Upper lobe of left lung (tissue), 6 donors: Measurements from ENCODE around the gene CCM2. TPM values are rescaled to one million over a fixed set of nuclear protein-coding genes. Genes with fewer than 3 reads are reported as not detected.

ENCODE experiments used
- ATAC-seq, 2 donors: fragments of 200-7000 bp; cut with Tn5 transposase; one replicate each; pipeline ENCODE4 v1.9.1; 2022; ENCODE audit warnings: mild to moderate bottlenecking in 2 of 2, moderate library complexity in 2 of 2; ENCODE audit not compliant: low FRiP score in 2 of 2
- DNase-seq, 2 donors: peaks; one replicate each; pipeline ENCODE4 v3.0.0-alpha.2; 2019 to 2020
- H3K27ac ChIP-seq, 4 donors: fragments of 200-600 bp; sonication (generic); one replicate each; pipeline ENCODE4 v1.5.1; 2016 to 2019
- H3K27me3 ChIP-seq, 4 donors: fragments of 200-600 bp; sonication (generic); one replicate each; pipeline ENCODE4 v1.5.1; 2017 to 2019
- H3K36me3 ChIP-seq, 4 donors: fragments of 200-600 bp; sonication (generic); one replicate each; pipeline ENCODE4 v1.5.1; 2016 to 2019
- H3K4me1 ChIP-seq, 4 donors: fragments of 200-600 bp; sonication (generic); one replicate each; pipeline ENCODE4 v1.5.1; 2018 to 2019
- H3K4me3 ChIP-seq, 4 donors: fragments of 200-600 bp; sonication (generic); one replicate each; pipeline ENCODE4 v1.5.1; 2017 to 2019; ENCODE audit warnings: mild to moderate bottlenecking in 2 of 4, moderate library complexity in 1 of 4
- H3K9me3 ChIP-seq, 4 donors: fragments of 200-600 bp; sonication (generic); one replicate each; pipeline ENCODE4 v1.5.1; 2018 to 2019
- CTCF ChIP-seq, 6 experiments: fragments of 450-650 bp in 4 of 6; fragments of 200-600 bp in 2 of 6; sonication (generic) in 2 of 6; IDR thresholded peaks; one replicate each; pipeline ENCODE4 v1.5.1; 2016 to 2019; ENCODE audit warnings: antibody characterized with exemption in 6 of 6
- EP300 ChIP-seq, 4 donors: sonication (generic); formaldehyde crosslinking; IDR thresholded peaks; one replicate each; pipeline ENCODE4 v1.5.1; 2017; ENCODE audit warnings: antibody characterized with exemption in 4 of 4, control low read depth in 2 of 4
- POLR2A ChIP-seq, 4 donors: fragments of 450-650 bp; IDR thresholded peaks; one replicate each; pipeline ENCODE4 v1.5.1; 2016 to 2017; ENCODE audit warnings: antibody characterized with exemption in 4 of 4, mild to moderate bottlenecking in 2 of 4
- POLR2AphosphoS5 ChIP-seq, 2 donors: sonication (generic); formaldehyde crosslinking; IDR thresholded peaks; one replicate each; pipeline ENCODE4 v1.5.1; 2017; ENCODE audit warnings: antibody characterized with exemption in 2 of 2
- WGBS, 2 donors: methylation state at CpG; one replicate each; pipeline ENCODE4 v1.1.5; 2017 to 2018; 5-methylcytosine and 5-hydroxymethylcytosine counted together
- total RNA-seq, 6 donors: library from RNA; depleted of rRNA in 4 of 6; stranded (reverse); fragments of >200 nt in 4 of 6; gene quantifications; one replicate each; pipeline versions ENCODE4 v1.1.0 to v1.2.1, GENCODE V29; 2016 to 2021
- donor health status: DM: no; HTN: no; CAD: no; lungs with moderate emphysema.
- donor health status: DM: no; HTN: yes; CAD: no; lungs with severe emphysema.

Gene CCM2
- total RNA-seq, 6 donors from 2014 or later = 30.9 to 63.9 (median 46.8) TPM

- no peaks in the 10 kb centered on the region for H3K9me3 ChIP-seq
- no peak for DNase-seq
- peaks cover 0 to 14% (median 0%) of the 10 kb centered on the region in 4 donors for H3K36me3 ChIP-seq
- WGBS, 2 donors = 92% methylated on average over 6 of the region's 6 CpGs
- no peak for ATAC-seq
- no peak overlapping the region for H3K27ac ChIP-seq
- TF ChIP-seq POLR2A (IDR thresholded peaks at IDR 0.05) (no peak), CTCF (IDR thresholded peaks at IDR 0.05) (no peak)
- H3K27me3 ChIP-seq = no peaks in the 10 kb centered on the region
- H3K4me3 ChIP-seq = no peak overlapping the region
- H3K4me1 ChIP-seq = peaks cover 0 to 7% (median 0%) of the 10 kb centered on the region in 4 donors
These were observed 53.4 kb downstream of the CCM2 start for GRCh38 chr7:45053401-45053800.

- no peaks in the 10 kb centered on the region for H3K9me3 ChIP-seq
- H3K4me1 ChIP-seq = peaks cover 0 to 7% (median 0%) of the 10 kb centered on the region in 4 donors
- peaks cover 0 to 8% (median 0%) of the 10 kb centered on the region in 4 donors for H3K36me3 ChIP-seq
- no peak for TF ChIP-seq POLR2AphosphoS5 (IDR thresholded peaks at IDR 0.05)
- TF ChIP-seq EP300 (IDR thresholded peaks at IDR 0.05) = no peak
- no peak for TF ChIP-seq POLR2A (IDR thresholded peaks at IDR 0.05)
- no peak for TF ChIP-seq CTCF (IDR thresholded peaks at IDR 0.05)
- H3K27me3 ChIP-seq = no peaks in the 10 kb centered on the region
- no peak overlapping the region for H3K4me3 ChIP-seq
- H3K27ac ChIP-seq = no peak overlapping the region
- ATAC-seq (no peak), DNase-seq (no peak)
- WGBS, 2 donors = 97 to 100% methylated on average over 5 of the region's 5 CpGs
These were observed 53.9 kb downstream of the CCM2 start for GRCh38 chr7:45053941-45054340.

- H3K4me1 ChIP-seq = peaks cover 0 to 7% (median 0%) of the 10 kb centered on the region in 4 donors
- no peak overlapping the region for H3K27ac ChIP-seq
- H3K9me3 ChIP-seq = no peaks in the 10 kb centered on the region
- TF ChIP-seq POLR2A (IDR thresholded peaks at IDR 0.05) (no peak), CTCF (IDR thresholded peaks at IDR 0.05) (no peak), EP300 (IDR thresholded peaks at IDR 0.05) (no peak), POLR2AphosphoS5 (IDR thresholded peaks at IDR 0.05) (no peak)
- H3K4me3 ChIP-seq = no peak overlapping the region
- H3K36me3 ChIP-seq = peaks cover 0 to 5% (median 0%) of the 10 kb centered on the region in 4 donors
- ATAC-seq (no peak), DNase-seq (no peak)
- 98% methylated on average over 3 of the region's 3 CpGs for WGBS, 2 donors
- no peaks in the 10 kb centered on the region for H3K27me3 ChIP-seq
These were observed 54.4 kb downstream of the CCM2 start for GRCh38 chr7:45054442-45054841.

- H3K9me3 ChIP-seq = no peaks in the 10 kb centered on the region
- H3K36me3 ChIP-seq = peaks cover 0 to 5% (median 0%) of the 10 kb centered on the region in 4 donors
- no peaks in the 10 kb centered on the region for H3K27me3 ChIP-seq
- no peak for DNase-seq
- H3K4me1 ChIP-seq = peaks cover 0 to 7% (median 0%) of the 10 kb centered on the region in 4 donors
- WGBS, 2 donors = 90 to 95% methylated on average over 5 of the region's 5 CpGs
- TF ChIP-seq POLR2AphosphoS5 (IDR thresholded peaks at IDR 0.05) (no peak), CTCF (IDR thresholded peaks at IDR 0.05) (no peak), EP300 (IDR thresholded peaks at IDR 0.05) (no peak), POLR2A (IDR thresholded peaks at IDR 0.05) (no peak)
- no peak overlapping the region for H3K27ac ChIP-seq
- no peak for ATAC-seq
- no peak overlapping the region for H3K4me3 ChIP-seq
These were observed 55.0 kb downstream of the CCM2 start for GRCh38 chr7:45055016-45055415.

GRCh38 chr7:45055594-45056219 is 55.7 kb downstream of the CCM2 start:
- ATAC-seq (no peak), DNase-seq (no peak)
- H3K4me3 ChIP-seq = no peak overlapping the region
- peaks cover 0 to 5% (median 0%) of the 10 kb centered on the region in 4 donors for H3K36me3 ChIP-seq
- H3K27ac ChIP-seq = no peak overlapping the region
- WGBS, 2 donors = 94 to 97% methylated on average over 5 of the region's 5 CpGs
- no peaks in the 10 kb centered on the region for H3K27me3 ChIP-seq
- peaks cover 0 to 7% (median 0%) of the 10 kb centered on the region in 4 donors for H3K4me1 ChIP-seq
- TF ChIP-seq POLR2AphosphoS5 (IDR thresholded peaks at IDR 0.05) (no peak), CTCF (IDR thresholded peaks at IDR 0.05) (no peak), POLR2A (IDR thresholded peaks at IDR 0.05) (no peak), EP300 (IDR thresholded peaks at IDR 0.05) (no peak)
- no peaks in the 10 kb centered on the region for H3K9me3 ChIP-seq
